ENCODE results near the gene SSBP3.

SSBP3 gene

DNA sequence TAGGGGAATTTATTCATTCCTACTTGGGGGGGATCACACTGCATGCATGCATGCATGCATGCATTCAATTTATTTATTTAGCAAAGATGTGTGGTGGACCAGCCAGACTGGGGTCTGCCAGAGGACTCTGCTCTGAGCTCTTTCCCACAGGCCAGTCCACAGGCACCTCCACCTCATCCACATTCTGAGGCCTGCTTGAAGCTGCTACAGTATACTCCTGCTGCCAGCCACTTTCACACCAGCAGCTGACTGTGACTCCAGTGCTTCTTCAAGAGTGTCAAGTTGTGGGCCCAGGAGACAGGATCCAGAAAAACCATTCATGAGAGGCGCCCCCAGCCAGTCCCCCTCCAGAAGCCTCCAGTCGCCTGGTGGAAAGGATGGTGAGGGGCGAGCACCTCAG is 30.9 kb downstream of the SSBP3 start:
- DNase-seq, result no peak

- no peak for DNase-seq
Measured at GRCh38 chr1:54374766-54375165, 31.4 kb downstream of the SSBP3 start.

DNA sequence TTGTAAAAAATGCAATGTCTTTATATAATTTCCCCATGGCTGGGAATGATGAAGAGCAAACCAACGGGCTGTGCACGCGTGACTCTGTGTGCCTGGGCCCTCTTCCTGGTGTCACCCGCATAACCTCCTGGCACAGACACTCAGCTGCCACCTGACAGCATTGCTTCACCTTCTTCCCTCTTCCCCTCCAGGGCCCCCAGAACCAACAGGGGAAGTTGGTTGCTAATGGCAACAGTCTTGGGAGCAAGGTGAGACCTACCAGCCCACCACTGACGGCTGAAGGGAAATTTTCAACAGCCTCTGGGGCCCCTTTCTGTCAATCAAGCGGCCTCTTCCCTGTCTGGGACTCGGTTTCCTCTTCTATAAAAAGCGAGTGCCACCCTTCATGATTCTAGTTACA is 33.2 kb downstream of the SSBP3 start:
- DNase-seq, result no peak

DNA sequence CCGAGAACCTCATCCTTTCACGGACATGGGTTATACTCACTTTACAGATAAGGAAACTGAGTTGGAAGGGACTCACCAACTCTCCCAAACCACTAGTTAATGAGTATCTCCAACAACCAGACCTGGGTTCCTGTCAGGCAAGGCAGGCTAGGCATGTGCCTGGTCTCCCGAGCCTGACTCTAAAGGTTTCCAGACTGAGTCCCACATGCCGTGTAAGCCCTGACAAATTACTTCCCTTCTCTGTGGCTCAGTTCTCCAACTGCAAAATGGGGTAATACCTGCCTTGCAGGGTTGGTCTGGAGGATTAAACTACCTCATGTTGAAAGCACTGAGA is 34.3 kb downstream of the SSBP3 start:
- DNase-seq, result no peak

- DNase-seq, result no peak
Measured at GRCh38 chr1:54371038-54371941, 34.9 kb downstream of the SSBP3 start.

GRCh38 chr1:54370287-54370989 is 35.8 kb downstream of the SSBP3 start:
- DNase-seq, result no peak

DNA sequence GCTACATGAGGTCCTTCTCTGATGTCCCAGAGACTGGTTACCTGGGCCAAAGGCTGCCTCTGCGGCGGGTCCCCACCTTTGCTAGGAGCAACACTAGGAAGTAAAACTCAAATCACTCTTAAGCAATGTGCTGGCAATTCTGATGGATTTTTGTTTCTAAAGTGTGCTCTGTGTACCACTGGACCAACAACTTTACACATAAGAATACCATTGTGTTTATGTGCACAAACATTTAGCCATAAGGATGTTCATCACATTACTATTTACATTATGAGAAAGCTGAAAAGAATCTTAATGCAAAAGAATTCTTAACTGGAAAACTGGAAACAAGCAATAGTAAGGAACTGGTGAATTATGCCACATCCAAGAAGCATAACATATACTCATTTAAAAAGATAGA is 38.6 kb downstream of the SSBP3 start:
- no peak for DNase-seq

- DNase-seq, result no peak
Measured at GRCh38 chr1:54365847-54366246, 40.3 kb downstream of the SSBP3 start.

- DNase-seq, result no peak
Measured at GRCh38 chr1:54365398-54365797, 40.8 kb downstream of the SSBP3 start.

DNA sequence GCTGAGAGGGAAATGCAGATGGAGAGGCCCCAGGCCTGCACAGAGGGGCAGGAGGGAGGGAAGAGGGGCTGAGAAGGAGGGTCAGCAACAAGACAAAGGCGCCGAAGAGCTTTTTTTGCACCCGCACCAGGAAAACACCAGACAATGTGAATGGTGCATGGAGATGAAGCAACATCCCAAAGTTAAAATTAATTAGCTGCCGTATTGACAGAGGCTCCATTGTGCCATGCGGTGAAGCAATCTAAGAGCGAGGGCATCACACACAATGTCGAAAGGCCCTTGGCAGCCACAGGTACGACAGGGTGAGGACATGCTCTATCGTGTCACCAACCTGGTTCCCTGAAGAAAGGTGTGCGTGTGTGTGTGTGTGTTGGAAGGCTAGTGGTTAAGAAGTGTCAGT is 41.2 kb downstream of the SSBP3 start:
- DNase-seq, result no peak

DNA sequence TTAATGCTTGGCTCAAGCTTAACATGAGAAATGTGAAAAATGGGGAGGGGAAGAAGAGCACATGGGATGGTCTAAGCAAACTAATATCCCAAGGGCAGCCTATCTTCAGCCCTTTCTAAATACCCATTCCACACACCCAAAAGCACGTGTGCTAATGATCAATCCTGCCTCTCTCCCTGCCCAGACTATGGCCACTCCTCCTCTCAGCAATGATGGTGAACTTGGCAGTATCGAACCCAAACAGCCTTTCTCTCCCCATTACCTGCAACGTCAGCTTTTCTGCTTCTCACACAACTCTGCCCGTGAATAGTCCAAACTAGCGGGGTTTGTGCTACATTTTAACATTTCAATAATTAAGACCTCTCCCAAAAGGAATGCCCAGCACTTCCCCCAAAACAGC is 41.6 kb downstream of the SSBP3 start:
- DNase-seq, result no peak

DNA sequence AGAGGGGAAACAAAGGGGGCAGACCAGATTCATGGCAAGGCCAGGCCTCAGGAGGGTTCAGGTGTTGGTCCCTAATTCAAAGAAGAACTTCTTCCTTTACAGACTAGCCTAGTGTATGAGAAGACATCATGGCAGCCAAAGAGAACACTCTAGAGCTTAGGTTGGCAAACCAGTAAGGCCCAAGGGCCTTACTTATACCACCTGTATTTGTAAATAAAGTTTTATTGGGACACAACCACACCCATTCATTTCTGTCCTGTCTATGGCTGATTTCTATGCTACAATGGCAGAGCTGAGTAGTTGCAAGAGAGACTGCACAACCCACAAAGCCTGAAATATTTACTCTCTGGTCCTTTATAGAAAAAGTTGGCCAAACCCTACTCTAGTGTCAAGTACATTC is 42.3 kb downstream of the SSBP3 start:
- DNase-seq, result no peak

DNA sequence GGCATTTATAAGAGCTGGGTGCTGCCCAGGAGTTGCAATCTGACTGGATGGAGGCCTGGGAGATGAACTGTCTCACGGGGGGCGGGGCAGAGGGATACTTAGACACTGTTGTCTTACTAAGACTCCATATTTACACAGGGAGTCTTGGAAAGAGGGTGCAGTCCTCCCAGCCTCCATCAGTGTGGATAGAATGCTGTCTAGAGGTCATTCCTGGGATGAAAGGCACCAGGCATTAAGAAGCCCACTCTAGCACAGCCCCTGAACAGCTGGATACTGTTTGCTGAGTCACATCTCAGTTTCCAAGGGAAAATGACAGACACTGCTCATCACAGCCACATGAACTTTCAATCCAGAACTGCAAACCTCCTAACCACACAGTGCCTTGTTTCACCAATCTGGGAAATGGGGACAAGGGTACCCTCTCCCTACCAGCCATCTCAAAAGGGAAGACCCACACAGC is 43.3 kb downstream of the SSBP3 start:
- DNase-seq, result no peak

DNA sequence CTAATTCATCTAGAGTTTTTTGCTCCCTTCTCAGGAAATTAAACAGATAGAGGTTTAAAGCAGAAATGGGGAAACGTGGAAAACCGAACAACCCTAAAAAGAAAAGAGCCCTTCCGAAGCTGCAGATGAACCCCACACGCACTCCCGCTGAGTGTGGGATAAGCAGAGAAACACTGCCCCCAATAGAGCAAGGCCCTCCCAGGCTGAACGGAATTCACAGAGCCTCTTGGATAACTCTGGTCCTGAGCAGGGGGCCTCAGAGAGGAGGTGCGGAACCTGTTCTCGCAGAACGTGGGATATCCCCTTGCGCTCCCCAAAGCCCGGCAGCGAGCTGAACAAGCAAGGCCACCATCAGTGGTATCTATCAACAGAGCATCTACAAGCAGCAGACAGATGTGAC is 44.9 kb downstream of the SSBP3 start:
- DNase-seq, result peak in 22 of 56 donors; percentile 6 to 47 (median 20)

DNA sequence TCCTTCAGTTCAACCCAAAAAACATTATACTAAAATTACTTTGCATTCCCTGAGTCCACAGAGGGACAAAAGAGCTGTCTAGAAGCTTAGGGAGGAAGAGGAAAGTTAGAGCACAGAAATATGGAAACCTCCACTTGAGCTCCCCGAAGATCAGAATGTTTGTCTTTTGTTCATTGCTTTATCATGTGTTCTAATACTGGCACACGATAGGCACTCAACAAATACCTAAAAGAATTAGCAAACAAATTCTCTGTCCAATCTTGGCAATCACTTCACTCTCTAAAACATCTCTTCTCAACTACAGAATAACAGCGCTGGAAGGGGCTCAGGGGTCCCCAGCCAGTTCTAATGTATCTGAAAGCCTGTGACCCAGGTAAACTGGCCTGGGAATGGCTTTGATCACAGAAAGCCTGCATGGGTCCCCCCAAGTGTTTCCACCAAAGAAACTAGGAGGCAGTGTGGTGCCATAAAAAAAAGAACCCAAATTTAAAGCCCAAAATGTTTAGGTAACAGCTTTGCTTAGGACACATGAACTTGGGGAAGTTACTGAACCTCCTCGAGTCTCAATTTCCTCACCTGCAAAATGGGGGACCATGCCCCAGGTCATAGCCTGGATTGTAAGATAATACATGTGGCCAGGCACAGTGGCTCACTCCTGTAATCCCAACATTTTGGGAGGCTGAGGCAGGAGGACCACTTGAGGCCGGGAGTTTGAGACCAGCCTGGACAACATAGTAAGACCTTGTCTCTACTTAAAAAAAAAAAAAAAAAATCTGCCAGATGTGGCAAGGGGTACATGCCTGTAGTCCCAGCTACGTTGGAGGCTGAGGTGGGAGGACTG is 45.8 kb downstream of the SSBP3 start:
- DNase-seq, result no peak

DNA sequence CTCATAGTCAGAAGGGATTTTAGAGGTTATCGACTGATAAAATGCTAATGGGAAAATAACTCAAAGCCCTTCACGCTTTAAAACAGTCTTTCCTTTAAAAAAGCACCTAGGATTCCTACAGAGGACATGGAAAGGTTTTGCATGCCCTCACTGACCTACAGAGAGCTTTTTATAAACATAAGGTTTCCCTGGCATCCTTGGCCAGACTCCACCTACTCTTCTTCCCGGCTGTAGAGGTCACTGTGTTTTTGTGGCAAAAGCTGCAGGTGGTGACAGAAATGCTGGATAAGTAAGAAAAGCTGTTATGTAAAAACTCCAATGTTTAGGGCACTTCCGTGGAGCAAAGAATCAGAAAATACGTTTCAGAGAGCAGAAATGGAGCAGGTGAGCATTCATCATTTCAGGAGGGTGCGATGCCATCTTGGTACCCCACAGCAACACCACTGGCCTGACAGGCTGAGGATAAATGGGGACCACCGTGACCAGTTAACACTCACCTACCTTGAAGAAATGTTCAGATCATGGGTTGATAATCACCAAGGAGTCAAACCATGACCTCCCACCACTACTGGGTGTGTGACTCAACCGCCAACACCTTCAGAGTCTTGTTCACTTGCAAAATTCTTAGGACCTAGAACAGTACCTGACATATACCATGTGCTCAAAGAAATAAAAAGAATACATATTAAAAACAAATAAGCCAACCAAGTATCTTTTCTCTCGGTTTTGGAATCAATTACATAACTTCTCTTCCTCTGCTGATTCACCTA is 46.6 kb downstream of the SSBP3 start:
- DNase-seq, result peak in 5 of 56 donors; percentile 13 to 28 (median 14)

- DNase-seq, result peak in 1 of 56 donors; percentile 23
Measured at GRCh38 chr1:54358503-54359168, 47.6 kb downstream of the SSBP3 start.

GRCh38 chr1:54357967-54358366 is 48.2 kb downstream of the SSBP3 start:
- DNase-seq, result no peak

DNA sequence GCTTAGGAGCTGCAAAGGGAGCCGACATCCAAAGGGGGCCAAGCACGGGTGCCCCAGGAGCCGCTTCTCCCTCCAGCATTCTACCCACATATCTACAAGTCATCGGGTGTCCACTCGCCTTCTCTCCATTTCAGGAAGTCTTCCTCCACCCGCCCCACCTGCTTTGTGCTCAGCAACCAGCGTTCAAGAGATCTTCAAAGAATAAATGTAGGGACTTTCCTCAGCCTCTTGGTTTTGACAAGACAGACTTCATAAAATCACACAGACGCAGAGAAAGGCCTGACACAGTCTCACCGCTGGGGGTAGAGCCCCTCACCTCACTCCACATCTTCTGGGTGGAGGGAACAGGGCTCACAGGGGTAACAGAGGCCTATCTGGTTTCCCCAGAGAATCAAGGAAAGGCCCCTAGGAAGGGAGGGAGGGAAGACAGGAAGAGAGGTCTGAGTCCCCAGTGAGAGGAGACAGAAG is 49.5 kb downstream of the SSBP3 start:
- no peak for DNase-seq

Measured in nucleus accumbens (tissue), 56 donors.